GM12801 (cell line): Measurements from ENCODE around the gene BMP2.

ENCODE experiments used
- TF ChIP-seq, protein P1 (sequence below): IDR thresholded peaks from one replicate; pipeline ENCODE4 v1.5.1; 2011; ENCODE audit warnings: control low read depth; ENCODE audit not compliant: insufficient read length; ENCODE audit errors: extremely low read depth

Gene BMP2

DNA sequence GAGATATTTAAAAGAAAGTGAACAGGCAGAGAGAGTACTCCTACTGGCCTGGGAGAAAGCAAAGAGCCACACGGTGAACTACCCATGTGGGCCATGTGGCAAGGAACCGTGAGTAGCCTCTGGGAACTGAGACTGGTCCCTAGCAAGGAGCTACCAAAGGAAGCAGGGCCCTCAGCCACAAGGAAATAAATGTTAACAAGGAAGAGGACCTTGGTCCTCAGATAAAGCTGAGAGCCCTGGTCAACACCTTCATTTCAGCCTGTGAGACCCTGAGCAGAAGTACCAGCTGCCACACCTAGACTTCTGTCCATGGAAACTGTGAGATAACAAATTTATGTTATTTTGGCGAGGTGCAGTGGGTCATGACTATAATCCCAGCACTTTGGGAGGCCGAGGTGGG is 25.3 kb downstream of the BMP2 start:
- TF ChIP-seq, protein P1, sequence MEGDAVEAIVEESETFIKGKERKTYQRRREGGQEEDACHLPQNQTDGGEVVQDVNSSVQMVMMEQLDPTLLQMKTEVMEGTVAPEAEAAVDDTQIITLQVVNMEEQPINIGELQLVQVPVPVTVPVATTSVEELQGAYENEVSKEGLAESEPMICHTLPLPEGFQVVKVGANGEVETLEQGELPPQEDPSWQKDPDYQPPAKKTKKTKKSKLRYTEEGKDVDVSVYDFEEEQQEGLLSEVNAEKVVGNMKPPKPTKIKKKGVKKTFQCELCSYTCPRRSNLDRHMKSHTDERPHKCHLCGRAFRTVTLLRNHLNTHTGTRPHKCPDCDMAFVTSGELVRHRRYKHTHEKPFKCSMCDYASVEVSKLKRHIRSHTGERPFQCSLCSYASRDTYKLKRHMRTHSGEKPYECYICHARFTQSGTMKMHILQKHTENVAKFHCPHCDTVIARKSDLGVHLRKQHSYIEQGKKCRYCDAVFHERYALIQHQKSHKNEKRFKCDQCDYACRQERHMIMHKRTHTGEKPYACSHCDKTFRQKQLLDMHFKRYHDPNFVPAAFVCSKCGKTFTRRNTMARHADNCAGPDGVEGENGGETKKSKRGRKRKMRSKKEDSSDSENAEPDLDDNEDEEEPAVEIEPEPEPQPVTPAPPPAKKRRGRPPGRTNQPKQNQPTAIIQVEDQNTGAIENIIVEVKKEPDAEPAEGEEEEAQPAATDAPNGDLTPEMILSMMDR = no peak

DNA sequence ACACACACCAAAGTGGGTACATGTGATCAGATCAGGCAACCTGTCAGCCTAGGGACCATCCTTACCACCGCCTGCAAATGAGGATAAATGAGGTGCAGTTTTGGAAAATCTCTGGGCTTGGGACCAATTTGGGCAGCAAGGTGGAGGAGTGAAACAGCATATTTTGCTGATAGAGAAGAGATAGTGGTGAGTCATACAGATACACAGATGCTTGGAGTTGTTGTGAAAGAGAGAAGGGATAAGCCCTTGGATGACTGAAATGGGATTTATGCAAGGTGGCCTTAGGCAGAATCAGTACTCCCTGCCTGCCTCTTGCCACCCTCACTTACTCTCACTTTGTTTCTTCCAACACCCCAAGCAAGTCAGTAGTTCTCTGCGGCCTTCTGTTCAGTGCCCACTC is 34.7 kb downstream of the BMP2 start:
- TF ChIP-seq, protein P1 = no peak

DNA sequence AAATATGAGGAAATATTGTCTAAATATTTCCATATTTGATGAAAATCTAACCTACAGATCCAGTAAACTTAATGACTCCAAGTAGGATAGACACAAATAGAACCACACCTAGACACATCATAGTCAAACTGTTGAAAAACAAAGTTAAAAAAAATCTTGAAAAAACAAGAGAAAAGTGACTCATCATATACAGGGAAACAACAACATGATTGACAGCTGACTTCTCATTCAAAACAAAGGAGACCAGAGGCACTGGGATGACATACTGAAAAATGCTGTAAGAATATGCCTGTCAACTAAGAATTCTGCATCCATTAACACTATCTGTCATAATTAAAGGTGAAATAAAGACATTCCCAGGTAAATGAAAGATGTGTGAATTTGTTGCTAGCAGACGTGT is 38.8 kb downstream of the BMP2 start:
- TF ChIP-seq, protein P1 = no peak

DNA sequence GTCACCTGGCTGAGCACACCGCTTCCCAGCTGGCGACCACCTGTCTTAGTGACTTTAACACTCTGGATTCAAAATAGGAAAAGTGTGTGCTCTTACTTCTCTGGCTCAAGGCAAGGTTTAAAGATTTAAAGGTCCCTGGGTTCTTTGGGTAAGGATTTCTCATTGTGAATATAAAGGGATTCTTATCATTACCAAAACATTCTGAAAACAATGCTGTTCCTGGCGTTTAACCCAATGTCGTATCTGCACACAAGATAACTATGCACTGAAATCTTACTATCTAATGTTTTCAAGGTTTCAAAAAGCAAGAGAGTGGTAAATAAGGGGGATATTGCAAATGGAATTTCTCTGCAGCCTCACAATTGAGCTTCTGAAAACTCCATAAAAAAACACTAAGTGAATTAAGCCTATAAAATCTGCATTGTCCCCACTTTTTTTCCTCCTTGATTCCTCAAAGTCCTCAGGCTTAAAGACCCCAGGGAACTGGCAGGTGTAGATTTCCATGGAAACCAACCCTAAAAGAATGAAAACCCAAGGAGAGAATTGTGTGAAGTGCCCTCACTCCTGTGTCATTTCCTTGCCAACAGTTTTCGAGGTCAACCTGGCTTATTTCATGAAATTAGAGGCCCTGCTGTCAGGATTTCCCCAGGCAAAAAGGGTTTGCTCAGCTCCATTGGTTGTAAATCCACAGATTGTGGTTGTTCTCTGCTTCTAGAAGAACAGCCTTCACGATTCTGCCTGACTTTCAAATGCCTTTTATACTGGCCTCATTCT is 44.0 kb downstream of the BMP2 start:
- TF ChIP-seq, protein P1 = no peak

DNA sequence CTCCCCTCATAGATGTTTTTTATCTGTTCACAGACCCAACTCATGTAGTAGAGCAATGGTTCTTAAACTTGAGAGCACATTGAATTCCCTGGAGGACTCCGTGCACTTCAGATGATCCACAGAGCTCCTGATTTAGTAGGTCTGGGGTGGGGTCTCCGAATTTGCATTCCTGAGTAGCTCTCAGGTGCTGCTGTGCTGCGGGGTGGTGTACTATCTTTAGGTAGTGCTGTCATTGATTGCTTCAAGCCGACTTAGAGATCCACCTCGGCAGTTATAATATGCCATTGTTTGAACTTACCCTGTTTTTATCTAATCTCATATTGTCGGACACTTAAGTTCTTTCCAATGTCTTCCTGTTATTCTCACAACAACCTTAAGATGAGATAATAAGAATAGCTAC is 45.0 kb downstream of the BMP2 start:
- TF ChIP-seq, protein P1 = no peak

DNA sequence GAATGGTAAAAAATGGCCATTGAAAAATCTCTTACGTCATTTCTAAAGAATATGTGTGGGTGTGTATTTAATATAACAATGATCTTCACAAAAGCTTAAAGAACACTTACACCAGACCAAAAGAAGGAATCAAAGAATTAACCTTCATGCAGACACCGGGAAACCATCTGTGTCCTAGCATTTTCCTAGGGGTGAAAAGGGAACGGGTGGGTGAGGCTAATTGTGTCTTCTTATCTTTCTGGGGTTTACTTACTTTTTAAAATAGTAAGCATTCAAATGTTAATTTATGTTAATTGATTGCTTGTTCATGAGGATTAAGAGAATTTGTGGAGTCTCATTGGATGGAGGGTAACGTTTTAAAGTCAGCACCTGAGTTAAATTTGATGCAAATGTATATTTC is 47.5 kb downstream of the BMP2 start:
- TF ChIP-seq, protein P1 = no peak

DNA sequence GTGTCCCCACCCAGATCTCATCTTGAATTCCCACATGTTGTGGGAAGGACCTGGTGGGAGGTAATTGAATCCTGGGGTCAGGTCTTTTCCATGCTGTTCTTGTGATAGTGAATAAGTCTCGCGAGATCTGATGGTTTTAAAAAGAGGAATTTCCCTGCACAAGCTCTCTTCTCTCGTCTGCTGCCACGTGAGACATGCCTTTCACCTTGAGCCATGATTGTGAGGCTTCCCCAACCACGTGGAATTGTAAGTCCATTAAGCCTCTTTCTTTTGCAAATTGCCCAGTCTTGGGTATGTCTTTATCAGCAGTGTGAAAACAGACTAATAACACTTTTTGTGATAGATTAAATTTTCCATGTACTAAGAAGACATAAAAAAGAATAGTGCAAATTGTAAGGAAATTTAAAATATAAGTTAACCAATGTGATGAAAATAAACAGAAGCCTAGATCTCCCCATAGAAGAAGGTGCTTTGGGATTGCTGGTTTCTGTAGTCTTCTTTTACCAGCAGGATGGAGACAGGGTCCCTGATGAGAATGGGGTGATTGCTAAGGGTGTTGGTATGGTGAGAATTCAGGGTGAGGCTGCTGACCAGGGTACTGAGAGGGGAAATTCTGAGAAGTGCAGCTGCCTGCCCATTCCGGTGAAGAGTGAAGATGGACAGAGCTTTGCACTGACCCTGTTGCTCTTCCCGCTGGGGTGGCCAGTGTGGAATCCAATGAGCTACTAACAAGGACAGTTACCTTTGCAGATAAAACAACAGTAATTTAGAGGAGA is 50.7 kb downstream of the BMP2 start:
- TF ChIP-seq, protein P1 = no peak
